Omental fat pad (tissue), 4 donors: Measurements from ENCODE around the gene GSS. TPM values are rescaled to one million over a fixed set of nuclear protein-coding genes. Genes with fewer than 3 reads are reported as not detected.

Experiments
- ATAC-seq: fragments of 150-250 bp; one replicate; pipeline ENCODE4 v1.9.1; 2016; ENCODE audit warnings: mild to moderate bottlenecking, moderate library complexity; ENCODE audit not compliant: low FRiP score
- DNase-seq: peaks from one replicate; pipeline ENCODE4 v3.0.0-alpha.2; 2019; ENCODE audit warnings: low spot score
- total RNA-seq, 4 donors: library from RNA; depleted of rRNA; stranded (reverse); fragments of >200 nt; gene quantifications; one replicate each; pipeline ENCODE4 v1.1.0, GENCODE V29; 2016
- TF ChIP-seq, protein P1 (sequence below), 3 donors: fragments of 450-650 bp; IDR thresholded peaks; one replicate each; pipeline ENCODE4 v1.5.1; 2016 to 2017; ENCODE audit warnings: antibody characterized with exemption in 3 of 3, mild to moderate bottlenecking in 3 of 3, moderate library complexity in 2 of 3

Gene GSS
- total RNA-seq, 4 donors from 2014 or later, result 32.1 to 39.6 (median 33.2) TPM

DNA sequence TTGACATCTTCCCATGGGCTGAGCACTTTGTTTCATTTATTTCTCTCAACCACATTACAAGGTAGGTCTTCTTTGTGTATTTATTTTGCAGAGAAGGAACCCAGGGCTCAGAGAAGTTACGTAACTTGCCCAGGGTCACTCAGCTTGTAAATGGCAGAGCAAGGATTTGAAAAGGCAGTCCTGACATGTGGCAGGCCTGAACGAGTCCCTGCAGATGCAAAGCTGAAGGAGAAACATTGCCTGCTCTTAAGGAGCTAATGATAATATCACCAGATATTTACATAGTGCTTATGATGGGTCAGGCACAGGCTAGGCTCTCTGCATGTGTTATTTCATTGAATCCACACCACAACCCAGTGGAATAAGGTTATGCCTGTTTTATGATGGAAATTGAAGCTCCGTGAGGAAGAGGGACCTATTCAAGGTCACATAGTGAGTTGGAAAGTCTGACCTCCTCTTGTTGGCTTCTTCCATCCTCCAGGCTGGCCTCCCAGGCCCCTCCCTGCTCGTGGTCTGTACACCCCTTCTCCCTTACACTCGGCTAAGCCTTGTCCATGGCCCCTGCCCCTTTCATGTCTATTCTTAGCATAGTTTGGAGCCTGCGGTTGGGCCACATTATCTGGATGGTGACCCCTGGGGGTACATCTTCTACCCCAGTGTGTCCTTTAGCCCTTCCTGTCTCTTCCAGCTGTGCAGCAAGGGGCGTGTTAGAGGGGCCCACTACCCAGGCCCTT lies 12.6 kb upstream of the GSS start:
- ATAC-seq (no peak), DNase-seq (no peak)
- TF ChIP-seq, protein P1, sequence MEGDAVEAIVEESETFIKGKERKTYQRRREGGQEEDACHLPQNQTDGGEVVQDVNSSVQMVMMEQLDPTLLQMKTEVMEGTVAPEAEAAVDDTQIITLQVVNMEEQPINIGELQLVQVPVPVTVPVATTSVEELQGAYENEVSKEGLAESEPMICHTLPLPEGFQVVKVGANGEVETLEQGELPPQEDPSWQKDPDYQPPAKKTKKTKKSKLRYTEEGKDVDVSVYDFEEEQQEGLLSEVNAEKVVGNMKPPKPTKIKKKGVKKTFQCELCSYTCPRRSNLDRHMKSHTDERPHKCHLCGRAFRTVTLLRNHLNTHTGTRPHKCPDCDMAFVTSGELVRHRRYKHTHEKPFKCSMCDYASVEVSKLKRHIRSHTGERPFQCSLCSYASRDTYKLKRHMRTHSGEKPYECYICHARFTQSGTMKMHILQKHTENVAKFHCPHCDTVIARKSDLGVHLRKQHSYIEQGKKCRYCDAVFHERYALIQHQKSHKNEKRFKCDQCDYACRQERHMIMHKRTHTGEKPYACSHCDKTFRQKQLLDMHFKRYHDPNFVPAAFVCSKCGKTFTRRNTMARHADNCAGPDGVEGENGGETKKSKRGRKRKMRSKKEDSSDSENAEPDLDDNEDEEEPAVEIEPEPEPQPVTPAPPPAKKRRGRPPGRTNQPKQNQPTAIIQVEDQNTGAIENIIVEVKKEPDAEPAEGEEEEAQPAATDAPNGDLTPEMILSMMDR (IDR thresholded peaks at IDR 0.05), result no peak

DNA sequence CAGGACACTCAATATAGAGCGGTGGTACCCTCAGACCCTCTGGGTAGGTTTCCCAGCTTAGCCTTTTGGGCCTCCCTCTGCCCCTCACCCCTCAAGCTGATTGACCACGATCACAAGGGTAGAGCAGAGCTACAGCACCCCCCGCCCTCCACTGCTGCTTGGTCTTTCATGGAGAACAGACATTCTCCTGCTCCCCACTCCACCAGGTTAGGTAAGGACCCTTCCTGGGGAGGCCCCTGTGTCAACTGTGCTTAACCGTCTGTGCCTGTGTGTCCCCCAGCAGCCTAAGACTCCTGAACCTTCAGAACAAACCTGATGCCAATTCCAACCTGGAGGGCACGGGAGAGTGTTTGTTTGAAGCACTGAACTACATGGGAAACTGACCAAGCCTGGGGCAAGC lies 11.8 kb upstream of the GSS start:
- TF ChIP-seq, protein P1 (IDR thresholded peaks at IDR 0.05), result no peak
- DNase-seq (no peak), ATAC-seq (no peak)

DNA sequence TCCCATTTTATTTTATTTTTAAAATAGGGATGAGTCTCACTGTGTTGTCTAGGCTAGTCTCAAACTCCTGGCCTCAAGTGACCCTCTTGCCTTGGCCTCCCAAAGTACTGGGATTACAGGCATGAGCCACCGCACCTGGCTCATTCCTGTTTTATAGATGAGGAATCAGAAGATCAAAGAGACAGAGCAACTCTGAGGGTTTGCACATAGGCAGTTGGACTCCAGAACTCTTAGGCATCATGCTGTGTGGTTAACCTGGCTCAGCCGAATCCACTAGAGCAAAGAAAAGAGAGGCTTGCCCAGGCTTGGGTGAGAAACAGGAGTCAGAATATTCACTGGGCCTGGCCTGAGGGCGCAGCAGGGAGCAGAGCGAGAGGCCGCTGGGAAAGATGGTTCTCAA lies 9.4 kb upstream of the GSS start:
- no peak for ATAC-seq
- no peak for DNase-seq
- TF ChIP-seq, protein P1 (IDR thresholded peaks at IDR 0.05), result no peak

DNA sequence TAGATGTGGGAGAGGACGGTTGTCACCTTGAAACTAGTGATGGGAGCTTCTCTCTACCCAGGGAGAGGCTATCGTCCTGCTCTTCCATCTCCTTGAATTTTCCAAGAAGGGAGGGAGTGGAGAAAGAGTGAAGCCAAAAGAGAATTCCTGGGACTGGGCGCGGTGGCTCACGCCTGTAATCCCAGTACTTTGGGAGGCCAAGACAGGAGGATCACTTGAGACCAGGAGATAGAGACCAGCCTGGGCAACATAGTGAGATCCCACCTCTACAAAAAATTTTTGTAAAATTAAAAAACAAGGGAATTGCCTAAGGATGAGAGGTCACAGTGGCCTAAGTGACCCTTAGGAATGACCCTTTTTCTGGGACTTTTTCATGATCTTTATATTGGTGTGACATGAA lies 8.9 kb upstream of the GSS start:
- TF ChIP-seq, protein P1 (IDR thresholded peaks at IDR 0.05), result no peak
- DNase-seq (no peak), ATAC-seq (no peak)

DNA sequence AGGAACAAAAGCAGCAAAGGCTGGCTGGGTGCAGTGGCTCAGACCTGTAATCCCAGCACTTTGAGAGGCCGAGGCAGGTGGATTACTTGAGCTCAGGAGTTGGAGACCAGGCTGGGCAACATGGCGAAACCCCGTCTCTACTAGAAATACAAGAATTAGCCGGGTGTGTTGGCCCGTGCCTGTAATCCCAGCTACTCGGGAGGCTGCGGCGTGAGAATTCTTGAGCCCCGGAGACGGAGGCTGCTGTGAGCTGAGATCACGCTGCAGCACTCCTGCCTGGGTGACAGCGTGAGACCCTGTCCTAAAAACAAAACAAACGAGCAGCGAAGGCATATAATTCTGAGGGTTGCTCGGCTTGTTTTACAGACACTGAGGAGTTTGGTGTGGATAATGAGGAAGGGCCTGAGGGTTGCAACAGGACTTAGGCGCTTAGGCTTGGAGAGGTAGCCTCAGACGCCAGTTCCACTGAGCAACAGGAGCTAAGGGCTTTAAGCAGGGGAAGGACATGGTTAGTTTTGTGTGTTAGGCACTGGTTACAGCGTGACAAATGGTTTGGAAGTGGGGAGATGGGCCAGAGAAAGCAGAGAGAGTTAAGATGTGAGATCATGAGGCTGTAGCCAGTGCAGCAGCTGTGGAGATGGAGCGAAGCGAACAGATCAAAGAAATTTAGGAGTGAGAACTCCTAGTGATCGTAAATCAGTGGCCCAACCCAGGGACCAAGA lies 1.3 kb upstream of the GSS start:
- ATAC-seq (no peak), DNase-seq (no peak)
- TF ChIP-seq, protein P1 (IDR thresholded peaks at IDR 0.05), result no peak

DNA sequence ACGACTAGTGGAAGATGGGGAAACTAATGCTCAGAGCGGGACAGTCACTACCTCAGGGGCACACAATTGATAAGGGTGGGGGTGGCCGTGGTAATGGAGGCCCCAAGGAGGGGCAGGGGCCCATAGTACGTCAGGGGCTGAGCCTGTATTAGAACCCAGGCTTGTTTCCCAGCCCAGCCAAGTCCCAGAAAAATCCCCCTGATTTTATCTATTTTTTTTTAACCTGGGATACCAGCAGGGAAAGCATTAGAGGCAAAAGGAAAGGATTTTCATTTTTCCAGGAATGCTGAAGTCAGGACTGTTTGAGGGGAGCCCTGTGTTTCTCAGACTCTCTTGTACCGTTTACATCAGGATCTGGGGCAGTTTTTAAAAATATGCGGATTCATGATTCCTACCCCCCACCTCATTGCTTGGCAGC lies 444 bp upstream of the GSS start:
- TF ChIP-seq, protein P1 (IDR thresholded peaks at IDR 0.05), result no peak
- no peak for DNase-seq
- ATAC-seq, result no peak

DNA sequence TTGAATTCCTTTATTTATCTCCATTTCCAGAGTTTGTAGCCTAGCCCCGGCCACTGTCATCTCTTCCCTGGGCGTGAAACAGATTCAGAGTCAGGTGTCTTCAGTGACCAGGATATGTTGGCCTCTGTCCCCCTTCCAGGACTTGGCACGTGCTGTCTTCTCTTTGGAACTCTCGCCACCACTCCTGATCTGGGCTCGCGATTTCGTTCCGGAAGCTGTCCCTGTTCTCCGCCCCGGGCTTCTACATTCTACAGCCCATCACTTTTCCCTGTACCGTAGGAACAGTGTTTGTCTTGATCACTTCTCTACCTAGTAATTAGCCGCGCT lies 739 bp downstream of the GSS start:
- TF ChIP-seq, protein P1 (IDR thresholded peaks at IDR 0.05), result no peak
- DNase-seq, result no peak
- ATAC-seq, result no peak
